ENCODE data around the gene PTGER1. TPM values are rescaled to one million over a fixed set of nuclear protein-coding genes. Genes with fewer than 3 reads are reported as not detected.

PTGER1 gene
- total and polyA plus RNA-seq, 2 of the 8 experiments (the other 6 are each of a cell fraction or from before 2014, with no cell fraction given) = 0.20 to 0.41 TPM

DNA sequence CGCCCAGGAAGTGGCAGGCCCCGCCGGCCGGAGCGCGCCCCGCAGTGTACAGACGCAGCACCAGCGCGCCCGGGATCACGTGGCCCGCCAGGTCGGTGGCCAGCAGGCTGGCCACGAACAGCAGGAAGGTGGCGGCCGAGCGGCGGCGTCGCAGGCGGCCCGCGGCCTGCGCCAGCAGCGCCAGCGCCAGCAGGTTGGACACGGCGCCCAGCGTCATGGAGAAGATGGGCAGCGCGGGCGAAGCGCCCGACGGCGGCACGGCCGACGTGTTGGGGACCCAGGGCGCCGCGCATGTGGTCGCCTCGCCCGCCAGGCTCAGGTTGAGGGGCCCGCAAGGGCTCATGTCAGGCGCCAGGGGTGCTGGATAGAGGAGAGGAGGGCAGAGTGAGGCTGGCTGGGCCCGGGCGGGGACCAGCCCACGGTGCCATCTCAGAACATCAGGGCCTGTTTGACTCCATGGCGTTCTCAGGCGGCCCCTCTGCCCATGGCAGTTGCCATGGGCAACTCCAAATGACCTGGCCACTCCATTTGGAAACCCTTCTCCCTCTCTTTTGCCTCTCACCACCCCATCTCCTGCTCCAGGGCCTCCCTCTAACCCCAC is 1.1 kb downstream of the PTGER1 start:
- peaks cover 0 to 5% of the 10 kb centered on the region in 2 experiments for H4K20me1 ChIP-seq (replicated peaks in 1 of 2; ENCODE audit: control insufficient read depth in 1 of 2, insufficient read depth in 2 of 2, low read length in 2 of 2)
- no peak overlapping the region for H3K4me3 ChIP-seq (ENCODE audit: extremely low read depth in 1 of 4, insufficient read depth in 2 of 4, low read depth in 3 of 4, low read length in 4 of 4)
- H2AFZ ChIP-seq (ENCODE audit: low read length) = no peak overlapping the region
- H2BK20ac ChIP-seq (ENCODE audit: low read length) = no peak overlapping the region
- H3K9ac ChIP-seq (replicated peaks in 1 of 4; ENCODE audit: extremely low read depth in 1 of 4, low read depth in 3 of 4, low read length in 3 of 4) = no peak overlapping the region
- POLR2A ChIA-PET (ENCODE audit: partially characterized antibody) = interaction anchor here (1.2 to 2.6 kb wide), 6 partner anchors 8 to 54 kb away, joined by 3 to 13 read pairs (median 4); partner anchors contain the start of gene DNAJB1
- H2BK5ac ChIP-seq (ENCODE audit: low read depth, low read length) = no peak overlapping the region
- H3K4me2 ChIP-seq (ENCODE audit: insufficient read depth in 1 of 2, low read depth in 2 of 2, low read length in 2 of 2) = no peak overlapping the region; a peak in 1 of 4 replicates
- CTCF ChIA-PET (ENCODE audit: partially characterized antibody) = interaction anchor here (1.2 to 4.2 kb wide), 5 partner anchors 12 to 42 kb away, joined by 3 to 20 read pairs (median 6); no protein-coding TSS in a partner anchor
- H3K4me1 ChIP-seq (replicated peaks in 1 of 4; ENCODE audit: control insufficient read depth in 3 of 4, insufficient read depth in 4 of 4, low read length in 3 of 4) = peaks cover 0 to 21% (median 15%) of the 10 kb centered on the region in 4 experiments; a peak in 6 of 7 replicates
- H3K14ac ChIP-seq (ENCODE audit: insufficient read length) = no peak overlapping the region
- no peaks in the 10 kb centered on the region for H3K9me3 ChIP-seq (ENCODE audit: insufficient read depth in 2 of 2, low read depth in 1 of 2, low read length in 1 of 2)
- H2BK120ac ChIP-seq (replicated peaks; ENCODE audit: low read depth, low read length) = no peak overlapping the region
- H3K36me3 ChIP-seq (ENCODE audit: control insufficient read depth in 2 of 4, insufficient read depth in 4 of 4, low read length in 3 of 4) = peaks cover 4 to 15% (median 10%) of the 10 kb centered on the region in 4 experiments; a peak in 6 of 8 replicates
- H2BK12ac ChIP-seq (ENCODE audit: low read depth, low read length) = no peak overlapping the region
- H2AK5ac ChIP-seq (ENCODE audit: low read depth, low read length) = no peak overlapping the region
- no peak overlapping the region for H3K4ac ChIP-seq (replicated peaks; ENCODE audit: insufficient read length, low read depth, low read length)
- no peak for FAIRE-seq
- H3K27me3 ChIP-seq (replicated peaks in 1 of 4; ENCODE audit: control insufficient read depth in 3 of 4, extremely low read depth in 1 of 4, insufficient read depth in 3 of 4, low read length in 3 of 4) = no peaks in the 10 kb centered on the region
- peak in 1 of 2 experiments; percentile 47 for DNase-seq (ENCODE audit: low read depth in 1 of 2, low spot score in 2 of 2)
- H3K79me1 ChIP-seq (ENCODE audit: low read depth, low read length) = no peaks in the 10 kb centered on the region
- H3K18ac ChIP-seq (ENCODE audit: extremely low read depth, low read length) = no peak overlapping the region
- H3K79me2 ChIP-seq (ENCODE audit: control insufficient read depth in 1 of 2, insufficient read depth in 2 of 2, low read length in 2 of 2) = no peaks in the 10 kb centered on the region
- H3K56ac ChIP-seq (replicated peaks; ENCODE audit: insufficient read length, low read depth, low read length) = no peak overlapping the region
- H3K23me2 ChIP-seq (ENCODE audit: low read depth, low read length) = peaks cover 4% of the 10 kb centered on the region
- no peak overlapping the region for H4K5ac ChIP-seq (ENCODE audit: insufficient read length, low read depth, low read length)
- H3K27ac ChIP-seq (ENCODE audit: low read depth, low read length) = no peak overlapping the region
- H3K23ac ChIP-seq (ENCODE audit: insufficient read length) = no peak overlapping the region
- H4K8ac ChIP-seq (ENCODE audit: extremely low read depth, insufficient read depth, low read length) = no peak overlapping the region
- WGBS, 2 experiments (ENCODE audit: extremely low coverage in 1 of 2, insufficient coverage in 1 of 2, insufficient read length in 1 of 2, insufficient replicate concordance in 2 of 2, low coverage in 1 of 2, low lambda C conversion rate in 2 of 2, missing lambda C conversion rate in 1 of 2) = 93% methylated on average over 46 of the region's 53 CpGs; no CpG with 5 or more reads in 1 of the 2 experiments
- no peak overlapping the region for H2BK15ac ChIP-seq (ENCODE audit: low read length)
- H4K91ac ChIP-seq (replicated peaks; ENCODE audit: insufficient read length, low read length) = no peak overlapping the region
